Subcutaneous adipose tissue (tissue), 4 donors: Measurements from ENCODE around the gene MRPL12. TPM values are rescaled to one million over a fixed set of nuclear protein-coding genes. Genes with fewer than 3 reads are reported as not detected.

Experiments used
- small RNA-seq: library from RNA; depleted of rRNA; stranded (forward); fragments of <200 nt; gene quantifications from one replicate; pipeline ENCODE3, GENCODE V24; 2016
- total RNA-seq, 4 donors: library from RNA; depleted of rRNA; stranded (reverse); fragments of >200 nt; gene quantifications; one replicate each; pipeline ENCODE4 v1.1.0, GENCODE V29; 2016
- TF ChIP-seq, protein P1 (sequence below): fragments of 450-650 bp; IDR thresholded peaks from one replicate; pipeline ENCODE4 v1.5.1; 2016; ENCODE audit warnings: low read depth, mild to moderate bottlenecking, control low read depth, antibody characterized with exemption, moderate library complexity

Gene MRPL12
- total RNA-seq, 4 donors from 2014 or later, result 23.8 to 52.0 (median 29.0) TPM

DNA sequence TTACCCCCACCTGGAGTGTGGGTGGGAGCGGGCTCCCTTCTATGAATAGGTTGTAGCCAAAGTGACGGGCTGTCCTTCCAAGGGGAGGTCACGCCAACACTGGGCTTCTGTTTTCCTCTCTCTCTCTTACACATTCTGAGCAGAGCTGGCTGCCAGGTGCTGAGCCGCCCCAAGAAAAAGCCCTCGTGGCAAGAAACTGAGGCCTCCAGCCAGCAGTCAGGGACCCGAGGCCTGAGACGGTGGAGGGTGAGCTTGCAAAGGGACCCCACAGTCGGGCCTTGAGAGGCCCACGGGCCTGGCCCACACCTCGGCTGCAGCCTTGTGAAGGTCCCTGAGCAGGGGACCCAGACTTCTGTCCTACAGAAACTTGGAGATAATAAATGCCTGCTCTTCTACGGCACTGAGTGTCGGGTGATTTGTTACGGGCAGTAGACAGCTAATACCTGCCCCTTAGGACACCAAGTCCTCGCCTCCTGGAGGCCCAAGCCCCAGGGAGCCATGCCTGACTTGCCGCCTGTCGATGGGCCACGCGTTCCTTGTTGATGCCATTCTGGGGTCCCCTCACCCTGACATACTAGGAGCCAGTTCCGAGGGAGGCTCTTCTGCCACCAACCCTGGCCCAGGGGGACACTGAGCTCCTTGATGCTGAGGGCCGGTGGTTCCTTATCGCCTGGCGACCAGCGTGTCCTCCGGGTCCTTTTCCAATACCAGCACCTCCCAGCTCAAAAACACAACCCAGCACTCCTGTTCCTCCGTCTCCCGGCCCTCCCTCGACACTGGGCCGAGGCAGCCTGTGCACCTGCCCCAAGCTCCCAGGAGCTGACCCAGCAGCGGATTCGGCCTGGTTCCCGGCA lies 35.0 kb downstream of the MRPL12 start:
- TF ChIP-seq, protein P1, sequence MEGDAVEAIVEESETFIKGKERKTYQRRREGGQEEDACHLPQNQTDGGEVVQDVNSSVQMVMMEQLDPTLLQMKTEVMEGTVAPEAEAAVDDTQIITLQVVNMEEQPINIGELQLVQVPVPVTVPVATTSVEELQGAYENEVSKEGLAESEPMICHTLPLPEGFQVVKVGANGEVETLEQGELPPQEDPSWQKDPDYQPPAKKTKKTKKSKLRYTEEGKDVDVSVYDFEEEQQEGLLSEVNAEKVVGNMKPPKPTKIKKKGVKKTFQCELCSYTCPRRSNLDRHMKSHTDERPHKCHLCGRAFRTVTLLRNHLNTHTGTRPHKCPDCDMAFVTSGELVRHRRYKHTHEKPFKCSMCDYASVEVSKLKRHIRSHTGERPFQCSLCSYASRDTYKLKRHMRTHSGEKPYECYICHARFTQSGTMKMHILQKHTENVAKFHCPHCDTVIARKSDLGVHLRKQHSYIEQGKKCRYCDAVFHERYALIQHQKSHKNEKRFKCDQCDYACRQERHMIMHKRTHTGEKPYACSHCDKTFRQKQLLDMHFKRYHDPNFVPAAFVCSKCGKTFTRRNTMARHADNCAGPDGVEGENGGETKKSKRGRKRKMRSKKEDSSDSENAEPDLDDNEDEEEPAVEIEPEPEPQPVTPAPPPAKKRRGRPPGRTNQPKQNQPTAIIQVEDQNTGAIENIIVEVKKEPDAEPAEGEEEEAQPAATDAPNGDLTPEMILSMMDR, result no peak

DNA sequence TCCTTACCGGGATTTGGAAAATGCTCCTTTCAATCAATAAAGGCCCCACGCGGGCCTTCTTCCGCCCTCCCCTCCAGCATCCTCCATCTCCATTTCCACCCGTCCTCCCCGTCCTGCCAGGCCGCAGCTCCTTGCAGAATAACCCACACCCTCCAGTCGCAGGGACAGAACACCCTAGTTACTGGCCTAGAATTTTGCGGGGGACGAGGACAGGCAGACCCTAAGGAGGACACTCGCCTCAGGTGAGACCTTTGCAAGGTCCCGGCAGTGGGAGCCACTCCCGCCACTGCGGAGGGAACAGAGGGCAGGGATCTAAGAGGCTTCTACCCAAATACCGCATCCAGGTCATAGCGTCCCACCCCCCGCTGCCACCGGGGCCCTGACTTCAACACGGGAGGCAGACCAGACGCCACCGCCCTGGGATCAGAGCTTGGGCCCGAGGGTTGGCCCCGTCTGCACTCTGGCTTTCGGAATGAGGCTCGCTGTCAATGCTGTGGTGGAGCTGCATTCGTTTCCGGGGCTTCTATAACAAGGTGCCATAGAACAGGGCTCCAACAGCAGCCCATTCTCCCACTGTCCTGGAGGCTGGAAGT lies 35.7 kb downstream of the MRPL12 start:
- TF ChIP-seq, protein P1, result no peak

DNA sequence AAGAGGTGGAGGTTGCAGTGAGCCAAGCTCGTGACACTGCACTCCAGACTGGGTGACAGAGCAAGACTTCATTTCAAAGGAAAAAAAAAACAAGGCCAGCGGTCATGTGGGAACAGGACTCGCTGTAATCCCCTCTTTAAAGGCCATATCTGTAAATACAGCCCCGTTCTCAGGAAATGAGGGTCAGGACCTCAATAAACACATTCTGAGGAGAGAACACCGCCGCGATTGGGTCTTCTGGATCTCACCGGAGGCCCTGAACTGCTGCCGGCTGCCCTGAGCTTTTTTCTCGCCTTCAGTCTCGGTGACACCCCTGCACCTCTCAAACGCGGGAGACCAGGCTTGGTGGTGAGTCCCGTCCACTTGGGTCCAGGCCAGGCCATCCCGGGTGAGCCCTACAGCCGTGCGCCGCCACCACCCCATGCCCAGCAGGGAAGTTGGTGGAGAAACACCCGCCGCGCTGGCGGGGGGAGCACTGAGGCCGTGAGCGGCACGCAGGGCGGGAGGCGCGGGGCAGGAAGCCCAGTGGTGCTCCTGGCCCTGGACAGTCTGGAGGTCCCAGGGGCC lies 37.3 kb downstream of the MRPL12 start:
- TF ChIP-seq, protein P1, result no peak

DNA sequence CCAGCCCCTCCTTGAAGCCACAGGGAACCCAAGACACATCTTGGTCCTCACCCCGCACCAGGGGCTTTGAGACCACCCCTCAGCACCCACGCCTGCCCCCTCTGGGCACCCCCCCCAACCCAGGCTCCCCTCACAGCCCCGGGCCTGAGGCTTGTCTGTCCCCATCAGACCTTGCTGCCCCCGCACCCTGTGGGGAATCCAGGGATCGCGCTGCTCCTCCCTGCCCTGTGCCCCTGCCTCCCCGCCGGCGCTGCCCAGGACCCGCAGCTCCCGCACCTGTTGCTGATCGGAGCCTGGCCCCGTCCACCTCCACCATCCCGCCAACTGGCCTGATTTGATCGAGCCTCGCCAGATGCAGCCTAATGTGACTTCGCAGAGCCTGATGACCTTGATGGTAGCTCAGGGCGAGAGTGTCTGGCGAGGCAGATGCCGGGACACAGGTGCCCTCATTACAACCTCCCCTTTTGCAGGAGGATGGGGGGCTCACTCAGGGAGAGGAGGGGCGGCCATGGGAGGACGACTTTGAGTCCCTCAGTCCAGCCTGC lies 38.0 kb downstream of the MRPL12 start:
- TF ChIP-seq, protein P1, result no peak

DNA sequence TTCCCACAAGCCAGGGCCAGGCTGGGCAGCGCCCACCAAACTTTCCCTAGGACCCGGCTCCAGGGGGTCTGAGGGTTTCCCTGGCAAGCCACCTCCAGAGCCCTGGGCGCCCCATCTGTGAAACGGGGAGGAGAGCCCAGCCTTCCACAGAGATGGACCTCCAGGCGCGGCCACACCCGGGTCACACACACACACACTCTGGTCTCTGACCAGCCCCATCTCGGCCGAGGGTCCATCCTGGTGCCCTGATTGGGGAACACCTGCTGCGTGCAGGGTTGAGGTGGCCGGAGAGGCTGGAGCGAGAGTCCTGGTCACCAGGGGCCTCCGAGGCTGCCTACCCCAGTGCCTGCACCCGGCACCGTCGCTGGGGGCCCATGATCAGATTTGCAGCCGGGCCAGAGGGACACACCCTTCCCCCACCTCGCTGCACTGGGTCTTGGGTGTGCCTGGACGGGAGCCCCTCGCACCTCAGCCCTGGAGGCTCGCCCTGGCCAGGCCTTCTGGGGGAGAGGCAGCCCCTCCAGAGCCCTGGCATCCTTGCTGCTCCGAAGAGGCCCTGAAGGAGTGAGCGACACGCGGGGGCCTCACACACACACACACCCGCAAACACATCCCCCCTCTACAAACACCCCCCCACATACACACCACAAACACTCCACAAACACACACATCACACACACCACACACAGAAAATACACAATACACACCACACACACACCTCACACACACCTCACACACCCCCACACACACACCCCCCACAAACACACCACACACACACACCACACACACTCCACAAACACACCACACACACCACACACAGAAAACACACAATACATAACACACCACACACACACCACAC lies 38.7 kb downstream of the MRPL12 start:
- TF ChIP-seq, protein P1, result no peak

Small RNA genes within 50 kb of the gene (small RNA-seq; reads per million reads assigned to genes)
- not detected for gene MIR6786

Other genes with a start within 250 kb of the MRPL12 start
- 1,000 to 10,000 TPM; 1,095 to 1,902 (median 1,493) TPM for gene ACTG1, start 190.6 kb upstream of the MRPL12 start, total RNA-seq
- gene FSCN2, start 175.0 kb upstream of the MRPL12 start, total RNA-seq, result 1 to 10 TPM in 1 of 4 donors, under 1 TPM in 1, not detected in 2; 0.88 to 1.0 TPM
- 10 to 100 TPM in 3 of 4 donors, 1 to 10 TPM in 1; 9.2 to 27.7 (median 11.9) TPM for gene FAAP100, start 151.0 kb upstream of the MRPL12 start, total RNA-seq
- gene NPLOC4, start 66.3 kb upstream of the MRPL12 start, total RNA-seq, result 100 to 1,000 TPM in 1 of 4 donors, 10 to 100 TPM in 3; 47.4 to 112 (median 62.8) TPM
- gene TSPAN10, start 66.2 kb upstream of the MRPL12 start, total RNA-seq, result 1 to 10 TPM in 1 of 4 donors, under 1 TPM in 2, not detected in 1; 0.44 to 2.4 (median 0.68) TPM
- 1 to 10 TPM in 1 of 4 donors, not detected in 3; 2.7 TPM for gene PDE6G, start 46.8 kb upstream of the MRPL12 start, total RNA-seq
- gene OXLD1, start 36.8 kb upstream of the MRPL12 start, total RNA-seq, result 10 to 100 TPM; 12.4 to 47.3 (median 34.1) TPM
- 10 to 100 TPM in 1 of 4 donors, 1 to 10 TPM in 3; 7.0 to 11.1 (median 8.5) TPM for gene CCDC137, start 36.6 kb upstream of the MRPL12 start, total RNA-seq
- 10 to 100 TPM; 13.2 to 40.3 (median 36.4) TPM for gene ARL16, start 19.6 kb upstream of the MRPL12 start, total RNA-seq
- 10 to 100 TPM; 35.4 to 79.5 (median 60.5) TPM for gene HGS, start 19.4 kb upstream of the MRPL12 start, total RNA-seq
- gene SLC25A10, start 8.9 kb downstream of the MRPL12 start, total RNA-seq, result 10 to 100 TPM in 3 of 4 donors, 1 to 10 TPM in 1; 4.9 to 59.5 (median 15.9) TPM
- gene GCGR, start 100.8 kb downstream of the MRPL12 start, total RNA-seq, result under 1 TPM in 1 of 4 donors, not detected in 3; 0.38 TPM
- gene MCRIP1, start 129.9 kb downstream of the MRPL12 start, total RNA-seq, result 10 to 100 TPM; 26.6 to 78.7 (median 54.8) TPM
- gene PPP1R27, start 131.7 kb downstream of the MRPL12 start, total RNA-seq, result not detected
- gene P4HB, start 157.2 kb downstream of the MRPL12 start, total RNA-seq, result 100 to 1,000 TPM; 289 to 508 (median 447) TPM
- 100 to 1,000 TPM; 116 to 235 (median 167) TPM for gene ARHGDIA, start 168.0 kb downstream of the MRPL12 start, total RNA-seq
- gene ALYREF, start 188.2 kb downstream of the MRPL12 start, total RNA-seq, result 10 to 100 TPM; 25.4 to 38.8 (median 32.4) TPM
- gene ANAPC11, start 188.4 kb downstream of the MRPL12 start, total RNA-seq, result 100 to 1,000 TPM in 3 of 4 donors, 10 to 100 TPM in 1; 88.4 to 132 (median 120) TPM
- gene NPB, start 198.9 kb downstream of the MRPL12 start, total RNA-seq, result under 1 TPM in 2 of 4 donors, not detected in 2; 0.17 to 0.22 TPM
- 100 to 1,000 TPM in 1 of 4 donors, 10 to 100 TPM in 3; 23.8 to 130 (median 39.7) TPM for gene PCYT2, start 208.0 kb downstream of the MRPL12 start, total RNA-seq
- gene SIRT7, start 214.8 kb downstream of the MRPL12 start, total RNA-seq, result 10 to 100 TPM in 3 of 4 donors, 1 to 10 TPM in 1; 7.5 to 22.0 (median 15.5) TPM
- 10 to 100 TPM in 3 of 4 donors, 1 to 10 TPM in 1; 9.8 to 20.0 (median 15.0) TPM for gene MAFG, start 224.4 kb downstream of the MRPL12 start, total RNA-seq
- gene PYCR1, start 233.9 kb downstream of the MRPL12 start, total RNA-seq, result 1 to 10 TPM in 2 of 4 donors, under 1 TPM in 2; 0.34 to 3.1 (median 1.5) TPM
- gene MYADML2, start 243.9 kb downstream of the MRPL12 start, total RNA-seq, result not detected